Right kidney (tissue), 1 donor: ENCODE measurements around the gene FMNL2.
"Not testable (repeated sequence)": the region's sequence is repeated elsewhere in the genome, so short reads cannot be mapped to it uniquely, and the experiment has no call there.

Experiments
- DNase-seq: peaks from one replicate; pipeline ENCODE4 v3.0.0-alpha.2; 2016

FMNL2 gene

DNA sequence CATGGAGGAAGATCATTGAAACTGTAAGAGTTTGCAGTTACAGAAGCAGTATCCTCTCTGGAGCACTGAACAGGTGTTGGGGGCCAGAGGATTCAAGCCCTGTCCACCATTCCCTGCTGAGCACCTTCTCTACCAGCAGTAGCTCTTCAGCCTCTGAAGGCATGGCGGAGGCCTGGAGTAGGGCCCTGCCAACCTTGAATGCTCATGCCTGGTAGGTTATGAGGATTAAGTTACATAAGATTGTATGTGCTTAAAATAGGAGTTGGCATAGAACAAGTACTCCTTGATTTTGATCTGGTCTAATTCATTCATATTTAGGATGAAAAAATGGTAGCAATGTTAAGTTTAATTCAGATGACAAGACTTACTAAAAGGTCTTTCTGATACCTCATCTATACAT, 40.2 kb downstream of the FMNL2 start:
- no peak for DNase-seq

- no peak for DNase-seq
Observed at GRCh38 chr2:152376385-152376784, 41.4 kb downstream of the FMNL2 start.

DNA sequence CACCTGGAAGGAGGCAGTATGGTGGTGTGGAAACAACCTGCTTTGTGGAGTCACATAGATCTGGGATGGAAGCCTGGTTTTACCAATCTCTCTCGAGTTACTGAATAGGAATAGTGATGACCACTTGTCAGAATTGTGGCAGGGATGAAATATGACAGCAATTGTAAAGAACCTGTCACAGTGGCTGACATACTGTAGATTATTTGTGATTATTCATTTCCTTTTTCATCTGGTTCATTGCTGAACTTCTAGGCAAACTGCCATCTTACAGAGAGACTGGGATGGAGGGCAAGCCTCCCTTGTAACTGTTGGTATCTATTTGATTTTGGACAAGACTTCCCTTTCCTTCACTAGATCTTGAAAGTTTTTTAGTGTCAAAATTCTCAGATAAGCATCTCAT, 42.0 kb downstream of the FMNL2 start:
- no peak for DNase-seq

- no peak for DNase-seq
Observed at GRCh38 chr2:152379089-152379488, 44.1 kb downstream of the FMNL2 start.

GRCh38 chr2:152380261-152381055, 45.5 kb downstream of the FMNL2 start:
- no peak for DNase-seq

DNA sequence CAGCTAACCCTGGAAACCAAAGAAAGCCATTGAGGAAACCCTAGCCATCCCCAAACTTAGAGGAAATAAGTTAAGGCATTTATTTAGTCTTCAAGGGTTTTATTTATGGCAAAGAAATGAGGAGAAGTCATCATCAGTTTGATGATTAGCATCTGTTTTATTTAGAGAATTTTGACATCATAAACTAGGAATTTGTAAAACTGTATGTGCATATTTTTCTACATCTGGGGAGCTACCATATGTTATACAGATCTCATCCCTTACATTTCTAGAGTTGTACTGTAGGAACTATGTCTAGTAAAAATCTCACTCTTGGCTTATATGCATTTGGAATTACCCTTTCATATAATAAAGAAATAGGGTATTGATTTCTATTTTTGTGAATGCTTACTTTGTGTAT, 48.7 kb downstream of the FMNL2 start:
- DNase-seq: no peak

DNA sequence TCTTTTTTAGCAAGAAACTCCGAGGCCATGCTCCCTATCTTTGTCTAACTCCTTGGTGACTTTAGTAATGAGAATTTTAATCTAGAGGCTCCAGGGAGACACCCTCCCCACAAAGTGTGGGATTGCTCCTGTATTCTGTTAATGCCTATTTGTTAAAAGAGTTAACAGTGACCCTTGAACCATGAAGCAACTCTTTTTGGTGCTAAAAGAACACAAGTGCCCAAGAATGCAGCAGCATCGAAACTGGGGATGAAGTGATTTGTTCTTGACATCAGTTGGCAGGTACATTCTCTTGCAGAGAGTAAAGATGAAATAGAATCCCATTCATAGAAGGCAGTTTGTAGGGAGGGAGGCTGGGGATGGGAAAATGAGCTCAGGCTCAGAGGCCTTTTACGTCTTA, 50.0 kb downstream of the FMNL2 start:
- DNase-seq: no peak

DNA sequence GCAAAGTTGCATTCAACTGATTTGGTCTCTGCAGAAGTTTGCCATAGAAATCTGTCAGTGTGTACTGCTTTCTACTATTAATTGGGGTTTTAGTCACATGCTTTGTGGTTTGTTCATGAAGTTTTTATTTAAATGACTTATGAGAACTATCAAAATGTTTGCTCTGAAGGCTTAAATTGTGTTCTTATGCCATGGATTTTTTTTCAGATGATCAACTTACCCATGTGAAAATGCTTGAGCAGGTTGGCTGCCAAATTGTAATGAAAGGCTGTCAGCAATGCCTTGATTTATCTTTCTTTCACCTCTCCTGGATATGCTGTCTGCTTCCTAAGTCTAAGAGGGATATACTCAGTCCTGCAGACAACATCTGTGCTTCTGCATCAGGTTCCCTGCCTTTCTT, 50.7 kb downstream of the FMNL2 start:
- no peak for DNase-seq

- DNase-seq: no peak
Observed at GRCh38 chr2:152386266-152386665, 51.3 kb downstream of the FMNL2 start.

- DNase-seq: no peak
Observed at GRCh38 chr2:152387041-152387440, 52.1 kb downstream of the FMNL2 start.

DNA sequence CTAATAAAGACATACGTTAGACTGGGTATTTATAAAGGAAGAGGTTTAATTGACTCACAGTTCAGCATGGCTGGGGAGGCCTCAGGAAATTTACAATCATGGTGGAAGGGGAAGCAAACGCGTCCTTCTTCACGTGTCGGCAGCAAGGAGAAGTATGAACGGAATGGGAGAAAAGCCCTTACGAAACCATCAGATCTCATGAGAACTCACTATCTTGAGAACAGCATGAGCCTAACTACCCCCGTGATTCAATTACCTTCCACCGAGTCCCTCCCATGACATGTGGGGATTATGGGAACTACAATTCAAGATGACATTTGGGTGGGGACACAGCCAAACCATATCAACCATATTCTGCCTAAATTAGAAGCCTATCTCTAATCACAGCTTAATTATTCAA, 53.3 kb downstream of the FMNL2 start:
- DNase-seq: not testable (repeated sequence)

- DNase-seq: no peak
Observed at GRCh38 chr2:152389483-152389882, 54.5 kb downstream of the FMNL2 start.

DNA sequence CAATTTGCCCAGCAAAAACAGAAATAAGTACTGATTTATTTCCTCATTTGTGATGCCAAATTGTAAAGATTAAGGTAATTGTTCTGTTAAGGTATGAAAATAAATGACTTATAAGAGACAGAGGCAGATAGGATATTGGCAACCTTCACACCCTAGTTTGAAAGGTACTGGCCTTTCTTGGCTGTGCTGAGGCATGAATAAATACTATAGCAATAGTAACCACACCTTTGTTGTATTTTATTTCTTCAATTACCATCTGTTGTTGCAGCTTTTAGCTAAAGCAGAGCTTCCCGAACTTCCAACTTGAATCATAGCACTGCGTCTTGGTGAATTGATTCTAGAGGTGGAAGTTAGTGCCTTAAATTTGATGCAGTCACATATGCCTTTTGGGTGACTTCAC, 55.9 kb downstream of the FMNL2 start:
- DNase-seq: no peak

DNA sequence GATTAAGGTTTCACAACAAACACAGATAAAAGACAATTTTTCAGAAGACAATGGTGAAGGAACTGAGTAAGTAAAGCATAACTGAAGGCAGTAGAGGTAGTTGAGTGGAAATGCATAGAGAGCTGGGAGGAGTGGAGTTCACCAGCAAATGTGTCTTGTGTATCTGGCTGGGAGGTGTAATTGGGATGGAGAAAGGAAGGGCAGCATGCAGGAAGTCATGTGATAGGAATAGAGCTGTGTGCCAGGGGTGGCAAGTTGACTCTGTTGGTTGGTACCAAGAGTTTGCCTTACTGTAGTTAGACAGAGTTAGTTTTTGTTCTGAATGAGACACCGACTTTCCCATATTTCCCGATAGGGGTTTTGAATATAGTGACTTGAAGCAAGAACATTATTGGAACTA, 56.3 kb downstream of the FMNL2 start:
- DNase-seq: no peak

DNA sequence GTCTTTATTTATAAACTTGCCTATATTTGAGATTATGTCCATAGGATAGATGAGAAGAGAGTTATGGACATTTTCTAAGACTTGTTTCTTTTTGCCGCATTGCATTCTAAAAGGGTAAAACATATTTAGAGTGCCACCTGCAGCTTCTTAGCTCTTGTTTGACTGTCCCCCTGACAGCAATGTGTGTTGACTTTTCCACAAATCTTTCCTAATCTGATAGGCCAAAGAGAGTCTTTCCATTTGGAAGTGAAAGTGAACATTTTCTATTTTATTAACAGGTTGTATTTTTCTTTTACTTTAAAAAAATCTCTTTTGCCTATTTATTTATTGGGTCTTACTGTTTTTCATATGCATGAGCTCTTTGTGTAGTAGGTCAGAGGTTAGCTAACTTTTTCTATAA, 58.4 kb downstream of the FMNL2 start:
- no peak for DNase-seq

DNA sequence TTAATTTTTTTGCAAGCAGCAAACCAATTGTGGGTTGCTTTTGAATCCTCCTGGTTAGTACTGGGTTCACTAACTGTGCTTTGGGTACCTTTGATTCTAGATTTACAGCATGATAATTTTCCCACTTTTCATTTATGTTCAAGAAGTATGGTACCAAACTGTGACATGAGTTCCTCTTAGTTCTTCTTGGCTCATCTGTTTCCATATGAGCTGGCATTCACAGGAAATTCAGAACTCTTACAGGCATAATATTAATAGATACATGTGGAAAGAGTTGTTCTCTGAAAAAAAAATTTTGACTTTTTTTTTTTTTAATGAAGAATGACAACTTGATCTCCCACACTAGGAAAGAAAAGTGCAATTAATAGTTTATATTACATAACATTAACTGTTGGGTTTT, 59.4 kb downstream of the FMNL2 start:
- no peak for DNase-seq

- no peak for DNase-seq
Observed at GRCh38 chr2:152395103-152395502, 60.1 kb downstream of the FMNL2 start.

- no peak for DNase-seq
Observed at GRCh38 chr2:152395572-152395971, 60.6 kb downstream of the FMNL2 start.

DNA sequence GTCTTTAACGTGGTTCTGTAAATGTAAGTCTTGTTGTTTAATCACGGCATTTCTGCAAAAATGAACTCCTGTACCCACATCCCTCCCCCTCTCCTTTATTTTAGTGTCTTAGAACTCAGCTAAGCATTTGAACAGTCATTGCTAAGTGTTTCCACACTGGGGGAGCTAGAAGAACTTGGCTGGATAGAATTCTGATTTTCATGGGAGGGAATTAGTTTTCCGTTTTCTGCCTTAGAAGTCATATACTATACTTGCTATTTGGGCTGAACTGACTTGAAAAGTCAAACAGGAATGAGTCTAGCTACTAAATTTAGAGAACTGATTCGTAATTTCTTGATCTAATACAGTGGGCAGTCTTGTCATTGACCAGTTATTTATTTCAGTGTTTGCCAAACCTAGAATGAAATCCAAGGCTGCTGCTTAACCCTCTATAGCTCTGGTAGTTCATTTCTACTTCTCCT, 61.1 kb downstream of the FMNL2 start:
- DNase-seq: no peak

DNA sequence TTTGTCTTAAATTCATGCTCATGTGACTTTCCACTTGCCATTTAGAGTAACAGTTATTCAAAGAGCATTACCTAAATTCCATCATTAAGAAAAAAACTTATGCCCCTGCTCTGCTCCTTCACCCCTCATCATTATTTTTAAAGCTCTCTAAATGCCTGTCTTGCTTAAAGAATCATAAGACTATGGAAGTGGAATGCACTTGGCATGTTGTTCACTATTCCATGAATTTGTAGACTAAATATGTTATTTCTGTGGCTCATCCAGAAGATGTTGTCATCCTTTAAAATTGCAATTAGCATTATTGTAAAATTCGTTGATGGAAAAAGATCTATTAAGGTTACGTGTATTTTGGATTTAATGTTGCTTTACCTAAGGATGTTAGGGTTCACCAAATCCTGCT, 61.8 kb downstream of the FMNL2 start:
- DNase-seq: no peak

GRCh38 chr2:152399003-152399402, 64.0 kb downstream of the FMNL2 start:
- no peak for DNase-seq

- no peak for DNase-seq
Observed at GRCh38 chr2:152400607-152401214, 65.7 kb downstream of the FMNL2 start.

DNA sequence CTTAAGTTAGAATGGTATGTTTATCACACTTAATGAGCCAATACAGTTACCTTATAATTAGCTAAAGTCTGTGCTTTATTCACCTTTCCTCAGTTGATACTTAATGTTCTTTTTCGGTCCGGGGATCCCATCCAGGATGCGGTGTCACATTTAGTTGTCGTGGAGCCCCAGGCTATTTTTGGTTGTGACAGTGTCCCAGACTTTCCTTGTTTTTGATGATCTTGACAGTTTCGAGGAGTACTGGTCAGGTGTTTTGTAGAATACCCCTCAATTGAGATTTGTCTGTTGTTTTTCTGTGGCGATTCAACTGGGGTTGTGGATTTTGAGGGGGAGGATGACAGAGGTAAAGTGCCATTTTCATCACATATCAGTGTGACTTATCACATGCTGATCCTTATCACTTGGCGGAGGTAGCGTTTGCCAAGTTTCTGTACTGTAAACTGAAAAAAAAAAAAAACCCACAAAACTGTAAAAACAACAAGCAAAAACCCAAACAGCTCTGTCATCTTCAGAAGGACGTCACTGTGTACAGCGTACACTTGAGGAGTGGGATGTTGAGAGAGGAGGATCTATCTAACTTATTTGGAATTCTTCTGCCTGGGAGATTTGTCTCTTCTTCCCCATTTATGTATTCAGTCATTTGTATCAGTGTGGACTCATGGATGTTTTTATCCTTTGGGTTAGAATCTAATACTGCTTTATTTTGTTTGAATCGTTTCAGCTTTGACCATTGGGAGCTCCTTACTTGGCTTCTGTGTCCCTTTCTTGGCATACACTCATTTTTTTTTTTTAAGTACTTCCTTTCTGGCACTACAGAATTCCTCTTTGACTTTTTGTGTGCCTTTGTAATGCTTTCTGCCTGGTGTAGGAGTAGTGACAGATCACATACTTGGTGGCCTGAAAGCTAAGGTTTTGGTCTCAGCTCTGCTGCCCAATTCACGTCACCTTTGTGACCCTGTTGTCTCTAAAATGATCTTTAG, 68.1 kb downstream of the FMNL2 start:
- no peak for DNase-seq
